ENCODE measurements around the gene NKX2-4.

The NKX2-4 gene

GRCh38 chr20:21358737-21359136 lies 38.6 kb downstream of the NKX2-4 start:
- no peak for DNase-seq

DNA sequence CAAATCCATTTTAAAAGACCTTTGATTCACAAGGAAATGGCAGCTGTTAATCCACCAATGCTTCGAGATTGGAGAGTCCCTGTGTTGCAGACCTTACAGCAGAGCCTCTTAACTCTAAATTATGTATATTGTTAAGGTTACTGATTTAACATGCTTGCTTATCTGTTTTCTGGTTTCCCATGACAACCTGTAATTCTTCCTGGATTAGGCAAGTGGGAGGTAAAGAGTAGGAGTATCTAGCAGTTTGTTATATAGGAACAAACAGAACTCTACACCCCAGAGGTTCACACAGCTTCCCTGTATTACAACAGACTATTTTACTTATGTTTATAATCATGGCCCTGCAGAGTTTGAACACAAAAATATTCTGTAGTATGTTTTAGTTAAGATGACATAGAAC lies 39.5 kb downstream of the NKX2-4 start:
- no peak for DNase-seq

DNA sequence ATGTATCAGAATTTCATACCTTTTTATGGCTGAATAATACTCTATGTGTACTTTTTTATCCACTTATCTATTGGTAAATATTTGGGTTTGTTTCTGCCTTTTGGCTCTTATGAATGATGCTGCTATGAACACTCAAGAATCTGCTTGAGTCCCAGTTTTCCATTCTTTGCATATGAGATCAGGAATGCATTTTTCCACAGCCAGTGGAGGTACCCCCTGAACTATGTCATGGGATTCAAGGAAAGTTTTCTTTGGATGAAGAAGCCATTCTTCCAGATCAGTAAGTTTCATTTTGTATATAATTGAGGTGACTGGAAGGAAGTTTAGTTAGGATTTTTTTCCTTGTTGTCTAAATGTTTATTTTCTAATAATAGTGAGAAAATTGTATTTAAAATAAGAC lies 40.9 kb downstream of the NKX2-4 start:
- no peak for DNase-seq

DNA sequence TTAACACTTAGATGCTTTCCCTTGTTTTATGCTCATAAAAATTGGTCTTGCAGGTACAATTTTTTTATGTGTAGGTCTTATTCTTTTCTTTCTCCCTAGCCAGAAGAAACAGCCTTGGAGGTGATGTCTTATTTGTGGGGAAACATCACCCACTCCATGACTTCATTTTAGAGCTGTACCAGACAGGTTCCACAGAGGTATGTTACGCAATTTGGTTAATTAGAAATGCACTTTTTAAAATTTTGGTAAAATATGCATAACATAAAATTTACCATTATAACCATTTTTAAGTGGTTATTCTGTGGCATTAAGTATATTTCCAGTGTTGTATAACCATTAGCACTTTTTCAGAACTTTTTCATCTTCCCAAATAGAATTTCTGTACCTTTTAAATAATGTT lies 41.3 kb downstream of the NKX2-4 start:
- no peak for DNase-seq

- DNase-seq = no peak
These were observed 44.1 kb downstream of the NKX2-4 start for GRCh38 chr20:21353236-21353635.

GRCh38 chr20:21352703-21353102 lies 44.6 kb downstream of the NKX2-4 start:
- DNase-seq = no peak
